ENCODE measurements around the gene MR1. TPM values are rescaled to one million over a fixed set of nuclear protein-coding genes. Genes with fewer than 3 reads are reported as not detected.

The MR1 gene
- total and polyA plus RNA-seq, 9 of the 15 experiments (the other 6 are each of a cell fraction or from before 2014, with no cell fraction given): 9.7 to 21.7 (median 15.6) TPM

DNA sequence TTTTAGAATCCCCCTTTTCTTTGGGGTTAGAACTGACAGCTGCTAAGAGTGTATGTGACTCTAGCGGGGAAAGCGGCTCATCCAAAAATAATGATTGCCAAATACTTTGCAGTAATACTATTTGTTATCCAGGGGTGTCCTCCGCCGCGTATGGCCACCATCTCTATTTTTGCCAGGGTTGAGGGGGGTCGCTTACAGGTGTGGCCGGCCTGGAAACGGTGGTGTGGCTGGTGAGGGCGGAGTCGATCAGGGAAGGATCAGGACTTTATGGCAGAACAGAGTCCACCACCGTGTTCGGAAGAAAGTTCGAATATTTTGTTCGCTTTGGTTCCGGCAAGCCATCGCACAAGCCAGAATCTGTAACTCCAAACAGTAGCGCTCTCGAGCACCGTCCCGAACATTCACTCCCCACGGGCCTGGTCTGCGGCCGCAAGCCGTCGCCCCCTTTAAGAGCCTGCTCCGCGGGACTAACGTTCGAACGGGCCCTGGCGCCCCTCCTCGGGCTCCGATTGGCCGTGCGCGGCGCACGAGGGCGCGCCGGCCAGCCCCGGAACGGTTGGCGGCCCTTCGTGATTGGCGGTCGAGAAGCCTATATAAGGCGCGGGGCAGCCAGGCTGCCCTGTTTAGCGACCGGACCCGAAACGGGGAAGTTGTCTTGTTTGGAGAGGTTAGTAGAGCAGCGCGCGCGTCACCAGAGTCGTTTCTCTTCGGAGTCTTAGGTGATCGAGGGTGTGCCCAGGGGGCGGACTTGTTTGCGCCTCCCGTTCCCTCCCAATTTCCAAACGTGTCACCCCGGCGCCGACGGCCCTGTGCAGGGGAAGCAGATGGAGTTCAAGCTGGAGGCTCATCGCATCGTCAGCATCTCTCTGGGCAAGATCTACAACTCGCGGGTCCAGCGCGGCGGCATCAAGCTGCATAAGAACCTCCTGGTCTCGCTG, 54.6 kb downstream of the MR1 start, which contains the start of gene IER5 (continued):
- TF ChIP-seq, protein P1, sequence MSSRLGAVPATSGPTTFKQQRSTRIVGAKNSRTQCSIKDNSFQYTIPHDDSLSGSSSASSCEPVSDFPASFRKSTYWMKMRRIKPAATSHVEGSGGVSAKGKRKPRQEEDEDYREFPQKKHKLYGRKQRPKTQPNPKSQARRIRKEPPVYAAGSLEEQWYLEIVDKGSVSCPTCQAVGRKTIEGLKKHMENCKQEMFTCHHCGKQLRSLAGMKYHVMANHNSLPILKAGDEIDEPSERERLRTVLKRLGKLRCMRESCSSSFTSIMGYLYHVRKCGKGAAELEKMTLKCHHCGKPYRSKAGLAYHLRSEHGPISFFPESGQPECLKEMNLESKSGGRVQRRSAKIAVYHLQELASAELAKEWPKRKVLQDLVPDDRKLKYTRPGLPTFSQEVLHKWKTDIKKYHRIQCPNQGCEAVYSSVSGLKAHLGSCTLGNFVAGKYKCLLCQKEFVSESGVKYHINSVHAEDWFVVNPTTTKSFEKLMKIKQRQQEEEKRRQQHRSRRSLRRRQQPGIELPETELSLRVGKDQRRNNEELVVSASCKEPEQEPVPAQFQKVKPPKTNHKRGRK (tag; IDR thresholded peaks at IDR 0.05): no peak
- TF ChIP-seq TFAM (CRISPR knock-in tag; conservative IDR thresholded peaks at IDR 0.05) (no peak), POLR2AphosphoS2 (IDR thresholded peaks at IDR 0.05; ENCODE audit: low read length) (peak; percentile 94), RBBP5 (IDR thresholded peaks at IDR 0.05; ENCODE audit: borderline replicate concordance, insufficient read depth, low read length, poor library complexity, severe bottlenecking) (no peak), CBX8 (IDR thresholded peaks at IDR 0.05; ENCODE audit: borderline replicate concordance, extremely low read depth, low read depth, low read length, poor library complexity, severe bottlenecking) (no peak), RBM39 (optimal IDR thresholded peaks at IDR 0.05; ENCODE audit: low read depth, low read length) (peak; percentile 88), HOXB6 (CRISPR knock-in tag; IDR thresholded peaks at IDR 0.05; ENCODE audit: borderline replicate concordance) (peak; percentile 60; the same call in 1 of the 2 replicates), OTX1 (CRISPR knock-in tag; IDR thresholded peaks at IDR 0.05) (0 out of 2 replicates have a peak, but pooled peaks have one; percentile 78), TEAD4 (IDR thresholded peaks at IDR 0.05; ENCODE audit: low read length) (peak; percentile 58; the same call in 1 of the 2 replicates), TEAD4 (CRISPR knock-in tag; IDR thresholded peaks at IDR 0.05; ENCODE audit: borderline replicate concordance) (no peak), ZNF121 (CRISPR knock-in tag; conservative IDR thresholded peaks at IDR 0.05) (no peak), XRCC3 (IDR thresholded peaks at IDR 0.05) (no peak), PCBP1 (IDR thresholded peaks at IDR 0.05; ENCODE audit: low read depth, low read length, poor library complexity, severe bottlenecking) (peak; percentile 37), MEIS2 (IDR thresholded peaks at IDR 0.05; ENCODE audit: partially characterized antibody) (peak; percentile 58)
- TF ChIP-seq, protein P2, sequence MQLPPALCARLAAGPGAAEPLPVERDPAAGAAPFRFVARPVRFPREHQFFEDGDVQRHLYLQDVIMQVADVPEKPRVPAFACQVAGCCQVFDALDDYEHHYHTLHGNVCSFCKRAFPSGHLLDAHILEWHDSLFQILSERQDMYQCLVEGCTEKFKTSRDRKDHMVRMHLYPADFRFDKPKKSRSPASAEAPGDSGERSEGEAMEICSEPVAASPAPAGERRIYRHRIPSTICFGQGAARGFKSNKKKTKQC (CRISPR knock-in tag; IDR thresholded peaks at IDR 0.05): peak; percentile 95
- TF ChIP-seq, protein P3, sequence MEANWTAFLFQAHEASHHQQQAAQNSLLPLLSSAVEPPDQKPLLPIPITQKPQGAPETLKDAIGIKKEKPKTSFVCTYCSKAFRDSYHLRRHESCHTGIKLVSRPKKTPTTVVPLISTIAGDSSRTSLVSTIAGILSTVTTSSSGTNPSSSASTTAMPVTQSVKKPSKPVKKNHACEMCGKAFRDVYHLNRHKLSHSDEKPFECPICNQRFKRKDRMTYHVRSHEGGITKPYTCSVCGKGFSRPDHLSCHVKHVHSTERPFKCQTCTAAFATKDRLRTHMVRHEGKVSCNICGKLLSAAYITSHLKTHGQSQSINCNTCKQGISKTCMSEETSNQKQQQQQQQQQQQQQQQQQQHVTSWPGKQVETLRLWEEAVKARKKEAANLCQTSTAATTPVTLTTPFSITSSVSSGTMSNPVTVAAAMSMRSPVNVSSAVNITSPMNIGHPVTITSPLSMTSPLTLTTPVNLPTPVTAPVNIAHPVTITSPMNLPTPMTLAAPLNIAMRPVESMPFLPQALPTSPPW (CRISPR knock-in tag; IDR thresholded peaks at IDR 0.05): peak; percentile 92
- TF ChIP-seq, protein P4, sequence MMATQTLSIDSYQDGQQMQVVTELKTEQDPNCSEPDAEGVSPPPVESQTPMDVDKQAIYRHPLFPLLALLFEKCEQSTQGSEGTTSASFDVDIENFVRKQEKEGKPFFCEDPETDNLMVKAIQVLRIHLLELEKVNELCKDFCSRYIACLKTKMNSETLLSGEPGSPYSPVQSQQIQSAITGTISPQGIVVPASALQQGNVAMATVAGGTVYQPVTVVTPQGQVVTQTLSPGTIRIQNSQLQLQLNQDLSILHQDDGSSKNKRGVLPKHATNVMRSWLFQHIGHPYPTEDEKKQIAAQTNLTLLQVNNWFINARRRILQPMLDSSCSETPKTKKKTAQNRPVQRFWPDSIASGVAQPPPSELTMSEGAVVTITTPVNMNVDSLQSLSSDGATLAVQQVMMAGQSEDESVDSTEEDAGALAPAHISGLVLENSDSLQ (IDR thresholded peaks at IDR 0.05): peak; percentile 94
- TF ChIP-seq, protein P5, sequence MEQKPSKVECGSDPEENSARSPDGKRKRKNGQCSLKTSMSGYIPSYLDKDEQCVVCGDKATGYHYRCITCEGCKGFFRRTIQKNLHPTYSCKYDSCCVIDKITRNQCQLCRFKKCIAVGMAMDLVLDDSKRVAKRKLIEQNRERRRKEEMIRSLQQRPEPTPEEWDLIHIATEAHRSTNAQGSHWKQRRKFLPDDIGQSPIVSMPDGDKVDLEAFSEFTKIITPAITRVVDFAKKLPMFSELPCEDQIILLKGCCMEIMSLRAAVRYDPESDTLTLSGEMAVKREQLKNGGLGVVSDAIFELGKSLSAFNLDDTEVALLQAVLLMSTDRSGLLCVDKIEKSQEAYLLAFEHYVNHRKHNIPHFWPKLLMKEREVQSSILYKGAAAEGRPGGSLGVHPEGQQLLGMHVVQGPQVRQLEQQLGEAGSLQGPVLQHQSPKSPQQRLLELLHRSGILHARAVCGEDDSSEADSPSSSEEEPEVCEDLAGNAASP (IDR thresholded peaks at IDR 0.05): no peak
